Panc1 (cell line): Measurements from ENCODE around the gene WDFY1.

Experiments
- CTCF ChIP-seq: fragments of 450-650 bp; IDR thresholded peaks from 2 replicates; pipeline ENCODE4 v1.5.1; 2017; ENCODE audit warnings: mild to moderate bottlenecking
- POLR2AphosphoS5 ChIP-seq: IDR thresholded peaks from 2 replicates; pipeline ENCODE4 v1.6.1; 2012; ENCODE audit warnings: mild to moderate bottlenecking, low read depth, low read length, moderate library complexity
- REST ChIP-seq, 2 experiments: IDR thresholded peaks; 2 replicates each; pipeline ENCODE4 v1.6.1; 2011 to 2012; ENCODE audit warnings: low read depth in 2 of 2, control low read depth in 1 of 2, low read length in 1 of 2, mild to moderate bottlenecking in 1 of 2, moderate library complexity in 1 of 2; ENCODE audit not compliant: insufficient read depth in 1 of 2
- SIN3A ChIP-seq: IDR thresholded peaks from 2 replicates; pipeline ENCODE4 v1.6.1; 2012; ENCODE audit warnings: low read depth, mild to moderate bottlenecking, low read length, moderate library complexity, borderline replicate concordance; ENCODE audit not compliant: insufficient read depth
- TCF7L2 ChIP-seq: IDR thresholded peaks from 2 replicates; pipeline ENCODE4 v1.6.1; 2011; ENCODE audit warnings: mild to moderate bottlenecking, low read depth, low read length, inconsistent platforms

- TF ChIP-seq POLR2AphosphoS5 (no peak), CTCF (no peak), SIN3A (no peak), REST (IDR thresholded peaks at IDR 0.05; ENCODE audit: insufficient read depth in 1 of 2, low read depth in 2 of 2, low read length in 1 of 2) (no peak), TCF7L2 (no peak)
Measured at GRCh38 chr2:223905996-223906395, 39.1 kb downstream of the WDFY1 start.
